Stimulated activated CD8-positive, alpha-beta memory T cell treated with anti-CD3 and anti-CD28 coated beads, Interleukin-12 subunit alpha, Interleukin-12 subunit beta, amount 100 ng/mL, for 24 hours (primary cell): ENCODE results near the gene ASPA.
"Not testable (repeated sequence)": the region's sequence is repeated elsewhere in the genome, so short reads cannot be mapped to it uniquely, and the experiment has no call there.

ENCODE experiments used
- DNase-seq: peaks from one replicate; pipeline ENCODE4 v3.0.0-alpha.2; 2020; ENCODE audit errors: extremely low read depth

Gene ASPA

DNA sequence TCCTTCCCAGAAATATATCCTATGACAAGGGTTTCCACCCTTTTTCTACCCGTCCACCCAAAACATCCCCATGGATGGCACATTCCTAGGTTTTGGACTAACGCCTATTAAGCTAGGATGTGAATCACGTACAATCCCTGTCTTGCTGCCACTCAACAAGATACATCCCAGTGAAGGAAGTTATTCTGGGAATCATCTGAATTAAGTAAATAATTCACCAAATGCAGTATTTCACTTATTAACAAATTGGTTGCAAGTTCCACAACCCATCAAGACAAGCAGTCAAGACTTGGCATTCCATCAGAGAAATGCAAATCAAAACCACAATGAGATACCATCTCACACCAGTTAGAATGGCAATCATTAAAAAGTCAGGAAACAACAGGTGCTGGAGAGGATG is 32.1 kb downstream of the ASPA start:
- no peak for DNase-seq

GRCh38 chr17:3510090-3510489 is 34.3 kb downstream of the ASPA start:
- no peak for DNase-seq

GRCh38 chr17:3511852-3512504 is 36.2 kb downstream of the ASPA start:
- DNase-seq, result no peak

DNA sequence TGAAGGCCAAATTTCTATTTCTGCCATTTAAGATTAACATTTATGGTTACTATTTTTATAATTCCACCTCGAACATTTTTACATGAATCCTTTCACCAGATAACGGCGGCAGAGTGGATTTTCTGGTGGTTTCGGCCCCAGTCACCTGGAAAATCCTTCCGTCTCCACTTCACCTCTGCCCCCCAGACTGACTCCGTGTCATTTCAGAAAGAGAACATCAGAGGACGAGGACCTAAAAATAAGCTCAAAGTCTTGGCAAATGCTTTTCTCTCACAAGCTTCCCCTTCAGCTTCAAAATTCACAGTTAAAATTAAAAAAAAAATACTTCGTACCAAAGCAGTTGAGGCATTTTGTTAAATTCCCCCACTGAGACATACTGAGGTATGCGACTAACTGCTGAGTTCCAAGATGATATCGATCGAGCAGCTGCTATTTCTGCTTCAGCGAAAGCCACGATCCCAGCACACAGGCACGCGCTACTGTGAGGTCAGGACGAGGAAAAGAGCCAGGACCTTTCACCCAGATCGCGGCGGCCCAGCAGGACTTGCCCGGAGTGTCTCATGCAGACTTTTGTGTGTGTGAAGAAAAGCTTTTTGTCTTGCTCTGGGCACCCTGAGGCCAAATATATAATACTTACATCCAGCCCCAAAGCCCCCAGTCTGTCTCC is 36.8 kb downstream of the ASPA start:
- DNase-seq, result no peak

GRCh38 chr17:3513305-3514035 is 37.7 kb downstream of the ASPA start:
- DNase-seq, result no peak

DNA sequence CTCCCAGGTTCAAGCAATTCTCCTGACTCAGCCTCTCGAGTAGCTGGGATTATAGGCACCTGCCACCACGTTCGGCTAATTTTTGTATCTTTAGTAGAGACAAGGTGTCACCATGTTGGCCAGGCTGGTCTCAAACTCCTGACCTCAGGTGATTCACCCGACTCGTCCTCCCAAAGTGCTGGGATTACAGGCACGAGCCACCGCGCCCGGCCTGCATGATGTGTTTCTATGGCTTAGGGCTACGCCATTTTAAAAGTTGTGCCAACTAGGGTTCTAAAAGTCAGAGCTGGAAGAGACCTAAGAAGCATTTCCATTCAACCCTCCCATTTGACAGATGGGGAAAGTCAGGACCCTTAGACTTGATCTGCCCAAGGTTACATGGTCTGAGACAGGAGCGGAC is 38.4 kb downstream of the ASPA start:
- not testable (repeated sequence) for DNase-seq

DNA sequence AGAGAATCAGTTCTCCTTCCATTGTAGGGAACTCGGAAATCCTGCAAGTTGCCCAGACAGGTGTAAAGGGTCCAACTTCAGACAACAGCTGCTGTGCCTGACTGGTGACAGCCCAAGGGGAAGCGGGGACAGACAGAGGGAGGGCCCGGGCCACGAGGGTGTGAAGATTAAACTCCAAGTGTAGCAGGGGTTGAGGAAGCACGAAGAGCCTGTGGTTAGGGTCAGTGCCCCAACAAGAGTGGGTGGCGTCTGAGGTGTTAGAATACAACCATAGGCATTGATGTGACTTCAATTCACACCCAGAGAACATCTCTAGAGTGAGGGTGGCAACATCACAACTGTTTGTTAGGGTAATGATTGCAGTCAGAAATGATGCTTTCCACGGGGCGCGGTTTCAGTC is 39.1 kb downstream of the ASPA start:
- no peak for DNase-seq

DNA sequence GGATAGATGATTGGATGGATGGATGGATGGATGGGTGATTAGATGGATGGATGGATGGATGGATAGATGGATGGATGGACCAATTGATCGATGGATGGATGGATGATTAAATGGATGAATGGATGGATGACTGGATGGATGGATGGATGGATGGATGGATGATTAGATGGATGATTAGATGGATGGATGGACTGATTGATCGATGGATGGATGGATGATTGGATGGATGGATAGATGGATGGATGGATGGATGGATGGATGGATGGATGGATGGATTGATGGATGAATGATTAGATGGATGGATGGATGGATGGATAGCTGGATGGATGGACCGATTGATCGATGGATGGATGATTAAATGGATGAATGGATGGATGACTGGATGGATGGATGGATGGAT is 43.7 kb downstream of the ASPA start:
- DNase-seq, result not testable (repeated sequence)

DNA sequence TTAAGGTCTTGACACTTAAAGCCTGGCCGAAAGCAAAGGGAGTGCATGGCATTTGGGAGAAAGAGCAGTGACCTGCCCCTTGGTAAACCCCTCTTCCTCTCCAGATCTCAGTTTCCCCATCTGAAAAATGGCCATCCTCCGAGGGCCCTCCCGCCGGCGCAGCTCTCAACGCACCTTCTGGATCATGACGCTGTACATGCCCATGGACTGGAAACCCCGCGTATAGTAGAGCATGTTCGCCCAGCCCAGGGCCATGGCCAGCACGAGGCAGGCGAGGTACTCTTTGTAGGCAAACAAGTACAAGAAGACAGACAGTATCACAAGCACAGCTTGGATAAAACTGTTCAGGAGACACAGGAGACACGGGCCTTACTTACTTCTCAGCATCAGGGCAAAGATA is 48.2 kb downstream of the ASPA start:
- DNase-seq, result no peak

GRCh38 chr17:3526491-3526890 is 50.7 kb downstream of the ASPA start:
- DNase-seq, result no peak

DNA sequence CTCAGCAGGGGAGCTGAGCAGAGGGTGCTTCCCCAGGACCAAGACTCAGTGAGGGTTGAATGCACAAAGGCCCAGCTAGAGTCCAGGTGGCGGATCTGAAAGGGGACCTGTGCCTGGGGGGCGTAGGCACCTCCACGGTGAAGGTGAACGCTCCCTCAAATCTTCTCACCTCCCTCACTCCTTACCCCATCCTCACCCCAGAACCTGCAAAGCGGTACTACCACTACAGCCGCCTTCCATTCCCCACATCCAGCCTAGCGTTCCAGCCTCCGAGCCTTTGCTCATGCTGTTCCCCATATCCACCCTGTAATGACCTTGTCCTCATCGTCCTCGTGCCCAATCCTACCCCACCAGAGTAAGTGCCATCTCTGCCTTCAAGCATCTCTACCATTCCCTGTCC is 51.2 kb downstream of the ASPA start:
- DNase-seq, result no peak

DNA sequence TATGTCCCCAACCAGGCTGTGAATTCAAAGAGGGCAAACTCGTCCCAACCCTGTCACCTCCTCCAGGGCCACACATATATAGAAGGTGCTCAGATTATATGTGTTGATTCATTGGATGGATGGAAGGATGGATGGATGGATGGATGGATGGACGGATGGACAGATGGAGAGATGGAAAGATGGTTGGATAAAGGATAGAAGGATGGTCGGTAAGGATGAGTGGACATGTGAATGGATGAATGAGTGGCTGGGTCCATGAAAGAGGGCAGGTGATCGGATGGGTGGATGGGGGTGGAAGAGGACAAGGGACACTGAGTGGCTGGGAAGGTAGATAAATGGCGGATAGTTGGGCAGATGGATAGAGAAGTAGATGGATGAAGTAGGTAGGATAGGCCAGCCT is 51.7 kb downstream of the ASPA start:
- no peak for DNase-seq

- DNase-seq, result no peak
Measured at GRCh38 chr17:3527896-3528295, 52.1 kb downstream of the ASPA start.

GRCh38 chr17:3528403-3528851 is 52.6 kb downstream of the ASPA start:
- DNase-seq, result no peak

DNA sequence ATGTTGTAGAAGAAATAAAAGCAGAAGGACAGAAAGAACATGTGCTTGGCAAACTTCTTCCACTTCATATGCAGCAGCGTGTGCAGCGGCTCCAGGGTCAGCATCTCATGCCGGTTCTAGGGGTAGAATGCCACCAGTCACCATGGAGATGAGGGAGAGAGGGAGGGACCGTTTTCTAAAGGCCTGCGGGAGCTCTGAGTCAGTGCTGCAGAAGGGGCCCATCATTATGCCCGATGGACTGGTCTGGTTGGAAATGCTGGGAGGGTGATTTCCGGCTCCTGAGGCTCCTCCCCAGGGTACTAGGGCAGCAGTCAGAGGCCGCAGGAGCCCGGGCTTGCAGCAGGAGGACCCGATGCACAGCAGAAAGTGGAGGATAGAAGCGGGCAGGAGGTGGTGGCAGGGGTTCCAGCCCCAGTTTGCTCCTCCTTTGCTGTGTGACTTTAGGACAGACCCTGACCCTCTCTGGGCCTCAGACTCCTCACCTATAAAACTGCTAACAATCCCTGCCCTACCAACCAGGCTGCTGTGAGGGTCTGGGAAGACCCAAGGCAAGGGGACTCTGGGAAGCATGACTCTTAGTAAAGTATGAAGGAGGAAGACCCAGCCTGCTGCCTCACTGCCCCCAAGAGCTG is 53.2 kb downstream of the ASPA start:
- DNase-seq, result no peak

GRCh38 chr17:3529817-3530741 is 54.3 kb downstream of the ASPA start:
- no peak for DNase-seq

DNA sequence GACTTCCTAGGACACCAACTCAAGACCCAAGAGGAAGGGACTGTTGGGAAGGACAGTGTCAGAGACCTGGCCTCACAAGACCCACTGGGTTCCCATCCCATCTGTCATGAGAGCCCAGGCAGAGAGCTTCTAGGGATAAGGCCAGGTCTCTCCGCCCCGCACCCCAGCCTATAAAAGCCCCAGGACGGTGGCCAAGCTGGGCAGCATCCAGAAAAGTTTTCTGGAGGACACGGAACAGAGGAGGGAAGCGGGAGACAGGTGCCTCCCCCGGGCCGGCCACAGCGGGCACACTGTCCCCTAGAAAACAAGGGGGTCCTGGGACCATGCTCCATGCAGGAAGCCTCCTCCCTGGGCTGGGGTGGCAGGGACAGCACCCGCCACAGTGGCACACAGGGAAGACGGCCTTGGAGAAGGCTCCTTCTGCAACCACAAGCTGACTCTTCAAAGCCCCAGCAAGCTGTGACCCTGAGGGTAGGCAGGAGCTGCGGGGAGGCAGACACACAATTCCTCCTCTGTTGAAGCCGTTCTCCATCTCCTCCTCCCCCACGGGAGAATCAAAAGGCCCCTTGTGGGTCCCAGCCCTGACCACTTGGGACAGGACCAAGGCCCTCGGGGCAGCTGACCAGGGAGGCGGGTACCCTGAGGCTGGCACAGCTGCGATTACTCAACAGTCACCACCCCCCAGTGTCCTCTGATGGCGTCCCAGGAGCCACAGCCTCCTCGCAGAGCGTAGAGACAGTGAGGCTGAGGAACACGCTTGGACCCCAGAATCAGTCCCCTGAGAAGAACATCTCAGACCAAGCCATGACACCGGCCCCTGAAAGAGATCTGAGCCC is 55.7 kb downstream of the ASPA start:
- no peak for DNase-seq

DNA sequence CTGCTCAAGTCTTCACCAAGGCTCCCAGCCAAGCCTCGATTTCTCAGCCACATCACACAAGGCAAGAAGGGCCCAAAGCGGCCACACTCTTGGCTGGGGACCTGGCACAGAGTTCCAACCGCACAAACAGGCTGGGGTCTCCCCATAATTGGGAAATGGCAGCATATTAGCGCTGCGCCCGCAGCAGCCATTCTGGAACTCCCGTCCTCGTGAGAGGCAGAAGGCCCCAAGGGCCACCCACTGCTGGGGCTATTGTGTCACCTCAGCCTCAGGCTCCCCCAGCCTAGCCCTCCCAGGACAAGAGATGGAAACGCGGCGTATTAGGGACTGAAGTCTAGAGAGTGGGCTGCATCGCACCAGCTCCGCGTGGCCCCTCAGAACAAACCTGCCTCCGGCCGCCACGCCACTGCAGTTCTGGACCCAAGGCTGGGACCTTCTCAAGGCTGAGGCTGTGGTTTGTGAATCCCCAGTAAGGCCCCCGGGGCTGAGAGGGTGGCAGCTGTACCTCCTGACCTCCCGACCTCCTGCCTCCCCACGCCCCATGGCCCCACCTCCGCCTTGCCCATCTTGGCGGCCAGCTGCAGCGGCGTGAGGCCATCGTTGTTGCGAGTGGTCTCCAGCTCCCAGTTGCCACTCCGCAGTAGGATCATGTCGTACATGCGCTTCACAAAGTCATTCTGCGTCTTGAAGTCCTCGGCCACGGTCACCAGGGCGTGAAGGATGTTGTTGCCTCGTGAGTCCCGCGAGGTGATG is 56.5 kb downstream of the ASPA start:
- no peak for DNase-seq

DNA sequence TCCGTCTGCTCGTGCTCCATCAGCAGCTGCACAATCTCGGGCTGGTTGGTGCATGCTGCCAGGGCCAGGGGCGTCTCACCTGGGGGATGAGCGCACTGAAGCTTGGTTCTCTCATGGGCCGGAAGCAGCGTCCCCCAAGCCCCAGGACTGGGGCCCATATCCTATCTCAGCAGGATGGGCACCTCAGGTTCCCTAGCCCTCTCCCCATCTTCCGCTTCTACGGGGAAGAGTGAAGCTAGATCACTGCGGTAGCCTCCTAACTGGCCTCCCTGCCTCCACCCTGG is 57.0 kb downstream of the ASPA start:
- DNase-seq, result no peak

- DNase-seq, result no peak
Measured at GRCh38 chr17:3533752-3534151, 58.0 kb downstream of the ASPA start.
